ENCODE measurements around the gene GAS5.
A peak's percentile ranks its signal among the peaks of the same experiment; 100 is the strongest.
"Not testable (repeated sequence)": the region's sequence is repeated elsewhere in the genome, so short reads cannot be mapped to it uniquely, and the experiment has no call there.

GAS5 gene

DNA sequence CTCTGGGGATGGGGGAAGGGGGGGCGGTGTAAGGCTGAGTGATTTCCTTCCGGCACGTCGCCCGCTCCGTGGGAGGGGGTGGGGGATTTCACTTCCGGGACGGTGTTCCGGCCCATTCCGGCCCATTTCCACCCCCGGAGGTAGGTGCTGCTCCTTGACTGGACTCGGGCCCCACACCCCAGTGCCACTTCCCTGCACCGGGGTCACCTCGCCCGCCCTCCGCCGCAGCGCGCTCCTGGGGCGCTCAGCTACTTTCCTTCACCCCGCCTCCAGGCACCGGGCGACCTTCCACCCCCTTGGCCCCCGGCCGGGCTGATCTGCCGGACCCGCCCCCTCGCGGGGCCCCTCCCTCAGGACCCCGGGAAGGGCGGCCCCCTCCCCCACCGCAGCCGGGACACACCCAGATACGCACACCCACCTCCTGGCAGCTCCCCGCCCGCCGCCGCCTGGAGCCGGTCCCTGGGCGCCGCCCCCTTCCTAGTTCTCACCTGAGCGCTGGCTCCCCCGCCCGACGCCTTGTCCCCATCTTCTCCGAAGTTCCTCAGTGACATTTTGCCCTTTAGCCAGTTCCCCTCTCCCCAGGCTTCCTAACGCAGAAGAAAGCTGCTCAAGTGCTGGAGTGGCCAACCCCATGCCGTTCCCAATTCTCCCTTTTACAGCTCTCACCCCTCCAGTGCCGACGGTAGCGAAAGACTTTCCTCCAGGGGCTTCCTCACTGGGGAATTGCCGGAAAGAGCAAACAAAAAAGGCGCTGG, 654 bp upstream of the GAS5 start, which contains the start of gene ZBTB37:
TSS of gene ZBTB37 (plus strand) at position 115 of the 755 bp plus-strand sequence. CDS start 1,846 bp downstream, outside the sequence.
- DNase-seq: peak; percentile 94

DNA sequence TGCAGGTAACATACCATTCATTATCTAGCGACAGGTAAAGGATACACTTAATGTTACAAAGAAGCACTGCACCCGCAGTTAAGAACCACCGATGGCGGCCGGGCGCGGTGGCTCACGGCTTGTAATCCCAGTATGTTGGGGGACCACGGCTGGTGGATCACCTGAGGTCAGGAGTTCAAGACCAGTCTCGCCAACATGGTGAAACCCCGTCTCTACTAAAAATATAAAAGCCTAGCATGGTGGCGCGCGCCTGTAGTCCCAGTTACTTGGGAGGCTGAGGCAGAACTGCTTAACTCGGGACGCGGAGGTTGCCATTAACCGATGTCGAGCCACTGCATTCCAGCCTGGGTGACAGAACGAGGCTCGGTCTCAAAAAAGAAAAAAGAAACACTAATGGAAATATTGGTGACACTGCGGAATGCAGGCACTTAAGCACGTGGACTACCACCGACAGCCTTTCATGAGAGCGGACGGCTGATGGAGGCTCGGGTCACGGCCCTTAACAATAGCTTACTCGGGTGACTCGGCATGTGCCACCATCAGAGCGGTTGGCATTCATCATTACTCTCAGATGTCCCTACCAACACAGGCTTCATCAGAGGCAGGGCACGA, 542 bp downstream of the GAS5 start:
- no peak for DNase-seq

DNA sequence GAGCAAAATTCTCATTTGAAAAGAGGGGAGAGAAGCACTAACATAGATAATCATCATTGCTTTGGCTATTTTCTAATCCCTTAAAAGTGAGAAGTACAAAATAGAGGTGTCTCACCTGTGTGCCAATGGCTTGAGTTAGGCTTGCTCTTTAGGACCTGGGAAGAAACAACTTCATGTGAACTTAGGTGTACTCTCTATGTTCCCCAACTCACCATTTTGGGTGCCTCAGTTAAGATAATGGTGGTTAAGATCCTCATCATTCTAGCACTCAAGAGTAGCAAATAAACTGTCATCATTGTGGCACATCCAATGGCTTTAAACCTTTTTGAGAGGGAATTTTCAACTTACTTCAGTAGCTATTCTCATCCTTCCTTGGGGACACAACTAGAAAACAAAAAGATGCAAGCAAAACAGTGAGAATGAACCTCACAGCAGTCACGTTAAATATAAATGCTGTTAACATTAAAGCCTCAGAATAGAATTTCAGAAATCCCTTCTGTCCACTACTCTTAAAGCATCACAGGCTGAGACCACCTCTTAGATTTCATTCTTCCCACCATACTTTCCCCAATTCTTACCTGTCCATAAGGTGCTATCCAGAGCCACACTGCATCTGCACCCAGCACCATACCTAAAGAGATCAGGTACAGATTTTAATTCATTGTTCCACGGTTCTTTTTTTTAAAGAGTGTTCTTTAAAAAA, 1.2 kb downstream of the GAS5 start:
- DNase-seq: no peak

DNA sequence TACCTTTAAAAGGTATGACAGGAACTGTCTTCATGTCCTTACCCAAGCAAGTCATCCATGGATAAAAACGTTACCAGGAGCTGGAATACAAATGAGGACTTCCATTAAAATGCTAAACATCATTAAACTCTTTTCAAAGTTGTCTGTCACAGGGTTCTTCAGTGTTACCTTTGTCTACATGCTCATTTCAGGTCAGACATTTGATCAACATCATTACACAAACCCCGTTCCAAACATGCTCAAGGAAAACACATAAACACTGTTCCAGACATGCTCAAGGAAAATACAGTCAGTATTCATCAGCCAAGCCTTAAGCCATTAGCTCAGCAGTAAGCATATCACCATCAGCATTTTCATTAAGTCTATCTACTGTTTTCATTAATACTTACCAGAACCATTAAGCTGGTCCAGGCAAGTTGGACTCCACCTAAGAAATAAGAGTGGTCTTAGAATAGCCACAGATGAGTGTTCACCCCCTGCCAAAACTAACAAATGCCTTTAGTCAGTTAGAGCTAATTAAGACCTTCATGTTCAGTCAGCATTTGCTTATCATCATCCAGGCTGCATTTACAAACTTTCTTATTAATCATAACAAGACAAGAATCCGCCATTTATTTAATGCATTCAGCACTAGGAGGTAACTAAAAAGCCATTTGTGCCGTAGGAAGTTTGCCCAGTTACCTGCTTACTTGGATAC, 2.2 kb downstream of the GAS5 start:
- DNase-seq: no peak

DNA sequence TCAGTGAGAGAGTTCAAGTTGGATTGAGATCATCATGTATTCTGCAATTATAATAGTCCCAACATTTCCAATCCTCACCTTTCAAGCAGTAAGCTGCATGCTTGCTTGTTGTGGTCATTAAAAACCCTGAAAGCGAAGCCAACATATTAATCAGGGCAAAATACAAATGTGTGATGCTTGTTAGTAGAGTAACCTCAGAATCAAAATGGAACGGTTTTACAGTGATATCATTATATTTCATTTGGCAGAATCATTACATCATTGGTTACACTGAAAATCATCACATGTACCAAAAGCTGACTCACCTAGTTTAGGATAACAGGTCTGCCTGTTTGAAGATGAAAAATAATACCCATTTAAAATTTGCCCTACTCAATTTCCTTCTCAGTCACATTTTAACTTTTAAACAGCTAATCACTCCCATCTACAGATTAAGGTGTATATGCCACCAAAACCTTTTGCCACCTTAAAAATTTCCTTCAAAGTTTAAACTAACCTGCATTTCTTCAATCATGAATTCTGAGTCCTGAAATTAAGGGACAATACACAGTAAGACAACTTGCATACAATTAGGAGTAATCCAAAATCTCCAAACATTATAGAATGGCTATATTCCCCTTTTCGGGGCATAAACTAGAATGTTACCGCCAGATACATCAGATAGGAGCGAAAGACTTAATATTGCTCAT, 3.5 kb downstream of the GAS5 start:
- no peak for DNase-seq

DNA sequence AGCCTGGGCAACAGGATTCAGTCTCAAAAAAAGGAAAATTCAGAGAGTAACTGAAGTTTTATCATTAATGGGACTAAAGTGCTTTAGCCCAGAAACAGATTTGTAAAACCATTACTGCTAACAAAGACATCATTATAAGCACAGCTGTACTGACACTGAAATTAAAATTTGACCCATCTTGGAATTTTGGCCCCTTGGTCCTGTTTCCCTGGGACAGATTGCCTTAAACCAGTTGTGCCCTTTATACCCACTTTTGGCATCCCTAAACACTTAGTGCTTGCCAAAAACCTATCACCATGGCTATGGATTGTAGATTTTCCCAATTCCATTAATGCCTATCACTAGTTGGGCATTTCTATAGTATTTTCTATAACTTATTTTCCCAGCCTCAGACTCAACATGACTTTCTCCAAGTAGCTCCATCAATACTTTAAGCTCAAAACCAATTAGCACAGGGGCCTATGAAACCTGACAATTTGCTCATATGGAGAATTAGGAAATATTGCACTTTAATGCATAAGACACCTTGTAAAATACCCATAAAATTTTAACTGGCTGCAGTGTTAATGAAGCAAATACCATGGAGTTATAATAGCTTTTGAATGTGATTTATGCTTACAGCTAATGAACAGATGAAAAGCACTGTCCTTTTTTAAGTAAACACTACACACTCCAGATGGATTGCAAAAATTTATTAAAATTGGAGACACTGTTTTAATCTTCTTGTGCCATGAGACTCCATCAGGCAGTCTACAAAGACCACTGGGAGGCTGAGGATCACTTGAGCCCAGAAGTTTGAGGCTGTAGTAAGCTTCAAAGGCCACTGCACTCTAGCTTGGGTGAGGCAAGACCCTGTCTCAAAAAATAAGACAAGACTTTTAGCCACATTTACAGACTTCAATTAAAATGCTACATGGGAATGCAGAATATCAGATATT, 4.3 kb downstream of the GAS5 start:
- no peak for DNase-seq

DNA sequence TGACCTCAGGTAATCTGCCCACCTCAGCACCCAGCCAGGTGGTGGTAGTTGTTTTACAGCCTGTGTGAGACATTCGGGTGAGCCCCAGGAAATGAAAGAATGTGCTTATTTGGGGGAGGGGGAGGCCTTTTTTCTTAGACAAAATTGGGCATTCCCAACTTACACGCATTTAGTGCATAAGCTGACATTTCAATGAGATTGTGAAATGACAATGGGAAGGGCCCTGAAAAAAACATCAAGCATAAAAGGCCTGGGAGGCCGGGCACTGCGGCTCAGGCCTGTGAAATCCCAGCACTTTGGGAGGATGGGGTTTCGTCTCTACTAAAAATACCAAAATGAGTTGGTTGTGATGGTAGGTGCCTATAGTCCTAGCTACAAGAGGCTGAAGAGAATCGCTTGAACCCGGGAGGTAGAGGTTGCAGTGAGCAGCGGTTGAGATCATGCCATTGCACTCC, 5.0 kb downstream of the GAS5 start:
- DNase-seq: no peak

DNA sequence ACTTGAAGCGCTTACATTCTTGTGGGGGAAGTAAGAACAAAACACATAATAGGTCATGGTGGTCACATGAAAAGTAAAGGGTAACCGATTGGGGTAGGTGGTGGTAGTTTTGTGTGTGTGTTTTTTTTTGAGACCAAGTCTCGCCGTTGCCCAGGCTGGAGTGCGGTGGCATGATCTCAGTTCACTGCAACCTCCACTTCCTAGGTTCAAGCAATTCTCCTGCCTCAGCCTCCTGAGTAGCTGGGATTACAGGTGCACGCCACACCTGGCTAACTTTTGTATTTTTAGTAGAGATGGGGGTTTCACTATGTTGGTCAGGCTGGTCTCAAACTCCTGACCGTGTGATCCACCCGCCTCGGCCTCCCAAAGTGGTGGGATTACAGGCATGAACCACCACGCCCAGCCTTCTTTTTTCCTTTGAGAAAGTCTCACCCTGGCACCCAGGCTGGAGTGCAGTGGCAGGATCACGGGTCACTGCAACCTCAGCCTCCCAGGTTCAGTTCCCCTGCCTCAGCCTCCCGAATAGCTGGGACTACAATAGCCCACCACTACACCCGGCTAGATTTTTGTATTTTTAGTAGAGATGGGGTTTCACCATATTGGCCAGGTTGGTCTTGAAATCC, 5.5 kb downstream of the GAS5 start:
- DNase-seq: peak; percentile 35

DNA sequence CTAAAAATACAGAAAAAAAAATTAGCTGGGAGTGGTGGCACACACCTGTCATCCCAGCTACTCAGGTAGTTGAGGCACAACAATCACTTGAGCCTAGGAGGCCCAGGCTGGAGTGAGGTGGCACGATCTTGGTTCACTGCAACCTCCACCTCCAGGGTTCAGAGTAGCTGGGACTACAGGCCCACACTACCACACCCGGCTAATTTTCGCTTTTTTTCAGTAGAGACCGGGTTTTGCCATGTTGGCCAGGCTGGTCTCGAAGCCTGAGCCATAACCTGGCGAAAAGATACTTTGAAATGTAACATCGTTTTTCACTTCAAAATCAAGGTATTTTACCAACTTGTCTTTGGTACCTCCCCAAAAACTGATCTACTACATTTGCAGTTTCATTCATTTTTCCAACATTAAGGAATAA, 6.1 kb downstream of the GAS5 start:
- DNase-seq: peak; percentile 29

DNA sequence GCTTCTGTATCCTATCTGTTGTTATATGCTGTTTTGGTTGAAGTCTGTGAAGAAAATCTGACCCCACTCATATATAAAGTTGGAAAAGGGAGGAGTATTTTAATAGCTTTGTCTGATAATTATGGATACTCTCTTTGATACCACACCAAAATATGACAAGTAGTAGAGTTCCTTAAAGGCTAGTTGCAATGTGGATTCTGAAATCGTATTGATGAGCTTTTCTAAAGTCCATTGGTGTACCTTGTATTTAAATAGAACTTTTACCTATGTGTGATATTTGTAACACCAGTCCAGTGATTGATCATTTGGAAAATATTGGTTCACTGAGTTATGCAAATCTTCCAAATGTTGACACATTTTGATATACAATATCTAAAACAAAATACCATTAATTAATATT, 7.7 kb downstream of the GAS5 start:
- DNase-seq: no peak

DNA sequence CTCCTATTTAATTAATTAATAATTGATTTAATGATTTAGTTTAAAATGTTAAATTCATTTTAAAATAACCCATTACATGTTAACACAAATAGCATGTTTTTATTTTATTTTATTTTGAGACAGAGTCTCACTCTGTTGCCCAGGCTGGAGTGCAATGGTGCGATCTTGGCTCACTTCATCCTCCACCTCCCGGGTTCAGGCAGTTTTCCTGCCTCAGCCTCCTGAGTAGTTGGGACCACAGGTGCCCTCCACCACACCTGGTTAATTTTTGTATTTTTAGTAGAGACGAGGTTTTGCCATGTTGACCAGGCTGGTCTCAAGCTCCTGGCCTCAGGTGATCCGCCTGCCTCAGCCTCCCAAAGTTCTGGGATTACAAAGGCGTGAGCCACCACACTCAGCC, 8.2 kb downstream of the GAS5 start:
- DNase-seq: not testable (repeated sequence)

DNA sequence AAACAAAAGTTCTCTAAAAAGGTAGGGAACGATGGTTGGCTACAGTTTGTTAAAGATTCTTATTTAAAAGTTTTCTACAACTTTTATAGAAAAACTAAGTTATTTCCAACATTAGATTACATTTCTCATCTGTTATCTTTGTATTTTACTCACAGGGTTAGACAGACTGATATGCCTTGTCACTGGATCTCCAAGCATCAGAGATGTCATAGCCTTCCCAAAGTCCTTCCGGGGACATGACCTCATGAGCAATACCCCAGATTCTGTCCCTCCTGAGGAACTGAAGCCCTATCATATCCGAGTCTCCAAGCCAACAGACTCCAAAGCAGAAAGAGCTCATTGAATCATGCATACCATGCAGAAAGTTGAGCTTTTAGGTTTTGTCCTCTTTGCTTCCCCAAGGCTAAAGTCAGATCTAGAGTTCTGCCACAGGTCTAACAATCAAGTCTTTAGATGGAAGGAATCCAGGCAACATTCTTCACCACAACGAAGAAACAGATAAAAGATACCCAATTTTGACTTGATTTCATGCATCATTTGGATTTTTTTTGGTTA, 10.3 kb downstream of the GAS5 start:
- no peak for DNase-seq

DNA sequence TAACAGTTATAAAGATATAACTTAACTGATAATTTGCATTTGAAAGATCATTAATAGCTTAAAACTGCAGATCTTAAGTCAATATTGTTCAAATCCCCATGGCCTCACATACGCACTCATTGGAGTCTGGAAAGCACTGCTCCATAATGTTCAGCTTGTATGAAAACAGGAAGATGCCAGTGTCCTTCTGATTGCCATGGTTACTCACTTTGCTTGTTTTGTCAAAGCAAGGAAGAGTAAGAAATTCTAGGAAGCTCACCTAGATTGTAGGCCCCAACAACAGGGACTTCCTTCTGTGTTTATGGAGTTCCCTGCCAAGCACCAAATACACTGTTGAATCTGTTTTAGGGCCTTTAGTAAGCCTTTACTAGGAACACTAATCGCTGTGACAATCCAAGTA, 10.9 kb downstream of the GAS5 start:
- DNase-seq: no peak

DNA sequence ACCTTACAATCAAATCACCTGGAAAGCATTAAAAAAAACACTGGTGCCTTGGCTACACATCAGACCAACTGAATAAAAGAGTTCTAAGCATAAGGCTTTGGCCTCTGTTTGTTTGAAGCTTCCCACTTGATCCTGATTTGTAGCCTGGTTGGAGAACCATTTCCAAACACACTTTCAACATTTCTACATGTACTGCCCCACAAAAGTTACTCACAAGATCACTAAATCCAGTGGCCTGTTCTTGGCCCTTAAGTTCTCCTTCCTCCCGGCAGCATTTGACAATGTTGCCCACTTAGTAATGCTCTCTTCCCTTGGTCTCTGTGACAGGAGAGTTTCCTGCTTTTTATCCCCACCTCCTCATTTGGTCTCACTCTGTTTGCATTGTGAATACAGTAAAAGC, 11.8 kb downstream of the GAS5 start:
- DNase-seq: no peak

DNA sequence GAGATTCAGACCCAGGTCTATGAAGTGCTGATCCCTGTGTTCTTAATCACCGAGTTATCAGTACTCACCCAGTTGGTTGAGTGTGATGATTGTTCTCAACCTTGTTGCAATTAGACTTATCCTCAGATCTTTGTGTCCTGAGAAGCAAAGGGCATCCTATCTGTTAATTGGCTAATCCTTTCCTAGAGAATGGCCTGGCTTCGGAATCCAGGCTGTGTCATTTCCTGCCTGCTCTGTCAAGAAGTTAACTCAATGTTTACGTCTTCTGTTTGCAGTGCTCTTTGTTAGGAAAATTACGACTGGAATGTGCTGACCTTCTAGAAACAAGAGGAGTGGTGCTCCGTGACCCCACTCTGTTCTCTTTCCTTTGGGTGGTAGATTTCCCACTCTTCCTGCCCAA, 14.7 kb downstream of the GAS5 start:
- no peak for DNase-seq

DNA sequence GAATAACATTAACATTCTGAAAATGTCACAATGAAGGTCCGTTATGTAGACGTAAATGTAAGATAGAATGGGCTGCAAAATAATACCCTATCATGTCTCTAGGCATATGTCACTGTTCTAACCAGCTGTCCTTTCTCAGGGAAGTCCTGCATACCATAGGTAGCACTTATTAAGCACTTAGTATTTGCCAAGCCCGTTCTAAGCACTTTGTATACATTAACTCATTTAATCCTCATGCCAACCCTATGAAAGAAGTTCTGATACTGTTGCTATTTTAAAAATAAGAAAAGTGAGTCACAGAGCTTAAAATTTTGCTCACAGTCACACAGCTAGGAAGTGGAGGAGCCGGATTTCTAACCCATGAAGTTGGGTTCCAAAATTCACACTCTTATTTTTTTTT, 15.7 kb downstream of the GAS5 start:
- no peak for DNase-seq

DNA sequence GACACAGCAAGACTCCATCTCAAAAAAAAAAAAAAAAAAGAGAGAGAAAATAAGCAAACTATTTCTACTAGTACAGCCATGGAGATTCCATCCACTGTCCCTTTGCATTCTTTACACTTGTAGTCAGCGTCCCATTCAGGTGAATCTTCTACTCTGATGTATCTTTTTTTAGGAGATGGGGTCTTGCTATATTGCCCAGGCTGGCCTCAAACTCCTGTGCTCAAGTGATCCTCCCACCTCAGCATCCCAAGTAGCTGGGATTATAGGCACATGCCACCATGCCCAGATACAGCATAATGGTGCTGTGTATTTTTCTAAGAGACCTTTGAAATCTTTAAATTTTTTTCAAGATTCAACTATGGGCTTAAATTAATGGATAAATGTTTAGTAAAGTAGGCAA, 35.0 kb downstream of the GAS5 start:
- DNase-seq: no peak

DNA sequence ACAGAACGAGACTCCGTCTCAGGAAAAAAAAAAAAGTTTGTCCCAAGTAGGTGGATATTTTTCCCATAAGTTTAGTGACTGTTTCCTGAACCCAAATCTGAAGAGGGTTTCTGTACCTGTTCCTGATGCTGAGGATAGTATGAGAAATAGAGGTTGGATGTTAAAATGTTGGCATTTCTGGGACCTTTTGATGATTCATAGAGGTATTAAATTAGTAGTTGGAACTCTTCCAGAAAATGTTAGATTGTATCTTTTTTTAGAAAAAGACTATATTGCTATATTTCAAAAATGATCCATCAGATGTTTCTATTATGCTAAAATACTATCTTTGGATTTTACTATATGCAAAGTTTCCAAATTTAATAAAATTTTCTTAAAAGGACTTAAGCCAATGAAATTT, 40.2 kb downstream of the GAS5 start:
- no peak for DNase-seq

DNA sequence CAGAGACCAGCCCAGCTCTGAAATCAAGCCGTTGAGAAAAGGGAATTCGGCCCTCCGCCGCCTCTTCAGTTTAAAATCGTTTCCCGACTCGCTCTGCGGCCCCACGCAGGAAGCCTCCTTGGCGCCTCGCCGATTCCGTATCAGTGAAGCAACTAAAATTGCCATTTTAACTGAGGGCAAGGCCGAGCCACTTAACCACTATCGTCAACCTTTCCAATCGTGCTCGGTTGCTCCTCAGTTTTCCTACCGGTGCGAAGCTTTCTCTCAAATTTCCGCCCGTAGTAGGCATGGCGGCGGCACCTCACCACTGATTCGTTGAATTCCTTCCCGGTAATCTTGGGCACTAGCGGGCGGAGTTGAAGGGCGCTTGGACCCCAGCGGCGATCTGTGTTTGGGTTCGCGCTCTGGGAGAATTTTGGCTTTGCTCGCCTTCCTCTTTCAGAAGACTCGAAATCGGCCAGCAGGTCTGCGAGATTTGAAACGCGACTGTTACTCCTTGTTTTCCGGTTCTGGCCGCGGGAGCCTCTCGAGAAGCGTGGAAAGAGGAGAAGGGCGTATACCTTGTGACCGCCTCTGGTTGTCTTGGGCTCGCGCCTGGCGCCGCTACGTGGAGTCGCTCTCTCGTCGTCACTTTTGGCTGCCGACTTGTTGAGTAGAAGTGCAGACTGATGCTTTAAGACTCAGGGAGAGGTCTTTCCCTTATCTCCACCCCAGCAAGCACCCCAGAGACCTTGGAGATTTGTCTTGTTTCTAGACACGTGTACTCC, 43.3 kb downstream of the GAS5 start, which contains the start of the genes CENPL and DARS2:
TSS of gene CENPL (minus strand) at position 569 of the 767 bp plus-strand sequence. CDS start 13,584 bp downstream, outside the sequence.
TSS of gene DARS2 (plus strand) at position 359 of the 767 bp plus-strand sequence. CDS start 557 bp downstream, outside the sequence.
- peak; percentile 88 for DNase-seq
